Neural progenitor cell (in vitro differentiated cells): ENCODE results near the gene SKOR1. TPM values are rescaled to one million over a fixed set of nuclear protein-coding genes. Genes with fewer than 3 reads are reported as not detected.

Experiments used
- DNase-seq: peaks from one replicate; pipeline ENCODE4 v3.0.0-alpha.2; 2016; ENCODE audit warnings: low spot score
- H2AFZ ChIP-seq: fragments of 200-600 bp; sonication (generic); replicated peaks from 2 replicates; pipeline ENCODE4 v1.6.1; 2016; ENCODE audit warnings: antibody characterized with exemption
- H3F3A ChIP-seq: fragments of 200-600 bp; sonication (generic); 2 replicates; pipeline ENCODE4 v1.6.1; 2016; ENCODE audit warnings: antibody characterized with exemption, low read depth
- H3K27ac ChIP-seq: fragments of 200-600 bp; sonication (generic); 2 replicates; pipeline ENCODE4 v1.5.1; 2016; ENCODE audit warnings: mild to moderate bottlenecking
- H3K27me3 ChIP-seq: fragments of 200-600 bp; sonication (generic); 2 replicates; pipeline ENCODE4 v1.6.1; 2016; ENCODE audit warnings: mild to moderate bottlenecking, moderate library complexity
- H3K36me3 ChIP-seq: fragments of 200-600 bp; sonication (generic); 2 replicates; pipeline ENCODE4 v1.5.1; 2016
- H3K4me1 ChIP-seq: fragments of 200-600 bp; sonication (generic); 2 replicates; pipeline ENCODE4 v1.6.1; 2016; ENCODE audit warnings: mixed run types
- H3K4me2 ChIP-seq: fragments of 200-600 bp; sonication (generic); 2 replicates; pipeline ENCODE4 v1.6.1; 2016
- H3K4me3 ChIP-seq: fragments of 200-600 bp; sonication (generic); 2 replicates; pipeline ENCODE4 v1.5.1; 2016
- H3K79me2 ChIP-seq: fragments of 200-600 bp; sonication (generic); 2 replicates; pipeline ENCODE4 v1.6.1; 2016; ENCODE audit warnings: low read depth
- H3K9ac ChIP-seq: fragments of 200-600 bp; sonication (generic); 2 replicates; pipeline ENCODE4 v1.6.1; 2016
- H3K9me3 ChIP-seq: fragments of 200-600 bp; sonication (generic); 2 replicates; pipeline ENCODE4 v1.5.1; 2016; ENCODE audit warnings: low read depth
- H4K20me1 ChIP-seq: fragments of 200-600 bp; sonication (generic); 2 replicates; pipeline ENCODE4 v1.6.1; 2016; ENCODE audit warnings: low read depth
- H3K27ac Mint-ChIP-seq: 3 replicates; pipeline ENCODE4 v1.8.0; 2021; ENCODE audit warnings: mixed read lengths
- H3K27me3 Mint-ChIP-seq: 2 replicates; pipeline ENCODE4 v1.8.0; 2022; ENCODE audit warnings: low read depth, mild to moderate bottlenecking, inconsistent platforms, moderate library complexity, mixed read lengths; ENCODE audit not compliant: insufficient read depth
- H3K36me3 Mint-ChIP-seq: 3 replicates; pipeline ENCODE4 v1.8.0; 2021; ENCODE audit warnings: mixed read lengths
- H3K4me1 Mint-ChIP-seq: 3 replicates; pipeline ENCODE4 v1.8.0; 2021; ENCODE audit warnings: mixed read lengths
- H3K4me3 Mint-ChIP-seq: 3 replicates; pipeline ENCODE4 v1.8.0; 2021; ENCODE audit warnings: mild to moderate bottlenecking, moderate library complexity, mixed read lengths
- H3K9me3 Mint-ChIP-seq: 3 replicates; pipeline ENCODE4 v1.8.0; 2020; ENCODE audit warnings: mixed read lengths
- EZH2 ChIP-seq: fragments of 200-600 bp; sonication (generic); IDR thresholded peaks from 2 replicates; pipeline ENCODE4 v1.6.1; 2017; ENCODE audit warnings: antibody characterized with exemption, mild to moderate bottlenecking, moderate library complexity
- EZH2phosphoT487 ChIP-seq: fragments of 200-600 bp; sonication (generic); IDR thresholded peaks from 2 replicates; pipeline ENCODE4 v1.6.1; 2017; ENCODE audit warnings: antibody characterized with exemption
- total RNA-seq: library from RNA; depleted of rRNA; stranded (reverse); fragments of >200 nt; gene quantifications from 2 replicates; pipeline ENCODE4 v1.2.3, GENCODE V29; 2015; ENCODE audit warnings: low replicate concordance
- TF ChIP-seq, protein P1 (sequence below): fragments of 200-600 bp; sonication (generic); IDR thresholded peaks from 2 replicates; pipeline ENCODE4 v1.5.1; 2017; ENCODE audit warnings: antibody characterized with exemption, mild to moderate bottlenecking

The SKOR1 gene
- total RNA-seq, 1 donor from 2014 or later = 0.51 TPM

DNA sequence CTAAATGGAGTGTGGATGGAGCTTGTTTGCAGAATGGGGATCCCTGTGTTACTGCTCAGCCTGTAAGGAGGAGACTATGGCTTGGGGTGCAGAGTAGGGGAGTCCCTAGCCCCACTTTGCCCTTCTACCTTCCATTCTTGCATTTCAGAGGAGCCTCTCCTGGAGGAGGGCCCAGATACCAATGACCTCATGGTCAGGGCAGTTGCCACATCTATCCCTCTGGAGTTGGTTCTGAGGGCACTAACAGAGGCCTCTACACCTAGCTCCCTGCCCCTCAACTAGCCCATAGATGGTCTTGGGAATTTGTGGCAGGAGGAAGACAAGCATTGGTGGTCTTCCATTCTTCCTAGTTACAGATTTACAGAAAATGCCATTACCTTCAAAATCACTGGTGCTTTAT, 6.1 kb downstream of the SKOR1 start:
- Mint-ChIP-seq H3K27me3 (peaks cover 75% of the 10 kb centered on the region), H3K36me3 (no peaks in the 10 kb centered on the region), H3K4me1 (peaks cover 34% of the 10 kb centered on the region), H3K4me3 (peak overlapping the region; percentile 10), H3K27ac (no peak overlapping the region), H3K9me3 (peaks cover 4% of the 10 kb centered on the region)
- Histone ChIP-seq H3K79me2 (no peaks in the 10 kb centered on the region), H3K4me2 (no peak overlapping the region), H3K9ac (no peak overlapping the region), H3K27me3 (peaks cover 100% of the 10 kb centered on the region), H3K27ac (no peak overlapping the region), H2AFZ (no peak overlapping the region), H3K9me3 (no peaks in the 10 kb centered on the region), H3K4me1 (peaks cover 56% of the 10 kb centered on the region), H3K4me3 (no peak overlapping the region), H4K20me1 (peaks cover 41% of the 10 kb centered on the region), H3F3A (peaks cover 46% of the 10 kb centered on the region), H3K36me3 (no peaks in the 10 kb centered on the region)
- DNase-seq = no peak
- TF ChIP-seq EZH2 (no peak), EZH2phosphoT487 (no peak)
- TF ChIP-seq, protein P1, sequence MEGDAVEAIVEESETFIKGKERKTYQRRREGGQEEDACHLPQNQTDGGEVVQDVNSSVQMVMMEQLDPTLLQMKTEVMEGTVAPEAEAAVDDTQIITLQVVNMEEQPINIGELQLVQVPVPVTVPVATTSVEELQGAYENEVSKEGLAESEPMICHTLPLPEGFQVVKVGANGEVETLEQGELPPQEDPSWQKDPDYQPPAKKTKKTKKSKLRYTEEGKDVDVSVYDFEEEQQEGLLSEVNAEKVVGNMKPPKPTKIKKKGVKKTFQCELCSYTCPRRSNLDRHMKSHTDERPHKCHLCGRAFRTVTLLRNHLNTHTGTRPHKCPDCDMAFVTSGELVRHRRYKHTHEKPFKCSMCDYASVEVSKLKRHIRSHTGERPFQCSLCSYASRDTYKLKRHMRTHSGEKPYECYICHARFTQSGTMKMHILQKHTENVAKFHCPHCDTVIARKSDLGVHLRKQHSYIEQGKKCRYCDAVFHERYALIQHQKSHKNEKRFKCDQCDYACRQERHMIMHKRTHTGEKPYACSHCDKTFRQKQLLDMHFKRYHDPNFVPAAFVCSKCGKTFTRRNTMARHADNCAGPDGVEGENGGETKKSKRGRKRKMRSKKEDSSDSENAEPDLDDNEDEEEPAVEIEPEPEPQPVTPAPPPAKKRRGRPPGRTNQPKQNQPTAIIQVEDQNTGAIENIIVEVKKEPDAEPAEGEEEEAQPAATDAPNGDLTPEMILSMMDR = no peak

DNA sequence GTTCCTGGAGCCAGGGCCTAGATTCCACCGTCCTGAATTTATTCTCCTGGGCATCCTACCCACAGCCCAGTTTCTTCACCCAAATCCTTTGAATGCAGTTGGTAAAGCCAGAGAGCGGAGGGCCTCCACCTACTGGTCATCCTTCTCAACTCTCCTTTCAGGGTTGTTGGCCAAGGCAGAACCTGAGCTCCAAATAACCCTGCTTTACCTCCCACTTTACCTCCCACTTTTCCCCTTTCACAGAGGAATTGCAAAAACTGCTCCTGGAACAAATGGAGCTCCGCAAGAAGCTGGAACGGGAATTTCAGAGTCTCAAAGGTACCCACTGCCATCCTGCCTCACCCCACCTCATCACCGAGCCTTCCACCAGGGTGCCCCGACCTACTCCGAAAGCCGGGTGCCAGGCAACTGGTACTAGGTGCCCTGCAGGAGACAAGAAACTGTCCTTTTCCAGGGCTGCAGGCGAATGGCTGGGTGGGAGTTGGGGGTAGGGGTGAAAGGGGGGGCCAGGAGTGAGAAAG, 6.8 kb downstream of the SKOR1 start:
- H3K4me3 ChIP-seq = peak overlapping the region; percentile 56
- DNase-seq = peak; percentile 72
- peaks cover 4% of the 10 kb centered on the region for H3K9me3 Mint-ChIP-seq

DNA sequence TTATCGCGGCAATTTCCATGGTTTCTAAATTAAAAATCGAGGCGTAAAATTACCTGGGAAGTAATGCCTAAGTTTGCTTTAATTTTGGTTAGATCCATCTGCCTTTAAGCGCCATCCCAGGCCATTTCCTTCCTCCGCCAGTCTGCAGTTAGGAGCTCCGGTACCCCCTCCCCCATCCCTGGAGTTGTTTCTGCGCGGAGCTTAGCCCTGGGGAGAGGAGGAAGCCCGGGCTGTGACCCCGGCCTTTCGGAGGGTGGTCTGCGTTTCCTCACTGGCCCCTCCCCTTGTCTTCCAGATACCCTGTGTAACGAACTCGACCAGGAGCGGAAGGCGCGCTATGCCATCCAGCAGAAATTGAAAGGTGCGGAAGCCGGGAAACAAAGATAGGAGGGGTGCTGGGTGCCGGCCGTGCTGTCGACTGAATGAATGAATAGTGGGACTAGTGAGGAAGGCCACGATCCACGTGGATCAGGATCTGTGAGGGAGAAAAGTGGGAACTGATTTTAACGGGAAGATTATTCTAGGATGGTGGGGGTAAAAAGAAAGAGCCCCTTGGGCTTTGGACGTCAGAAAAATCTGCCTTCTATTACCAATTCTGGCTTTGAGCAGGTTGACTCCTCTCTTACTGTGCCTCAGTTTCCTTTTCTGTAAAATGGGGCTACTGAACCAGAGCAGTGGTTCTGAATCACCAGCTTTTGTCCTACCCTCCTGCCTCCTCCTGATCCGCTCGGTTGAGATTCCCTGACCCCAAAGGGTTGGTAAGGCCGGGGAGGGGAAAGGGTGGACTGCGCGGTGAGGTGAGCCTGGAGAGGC, 7.8 kb downstream of the SKOR1 start:
- Histone ChIP-seq H2AFZ (no peak overlapping the region), H3K4me3 (peak overlapping the region; percentile 56), H3K27me3 (peaks cover 99% of the 10 kb centered on the region), H3K79me2 (no peaks in the 10 kb centered on the region), H3K4me2 (peak overlapping the region; percentile 82), H3F3A (peaks cover 62% of the 10 kb centered on the region), H3K4me1 (peaks cover 59% of the 10 kb centered on the region), H4K20me1 (peaks cover 25% of the 10 kb centered on the region), H3K9ac (no peak overlapping the region), H3K9me3 (no peaks in the 10 kb centered on the region), H3K36me3 (no peaks in the 10 kb centered on the region), H3K27ac (no peak overlapping the region)
- peaks cover 82% of the 10 kb centered on the region for H3K27me3 Mint-ChIP-seq
- H3K4me3 Mint-ChIP-seq = peak overlapping the region; percentile 79
- H3K9me3 Mint-ChIP-seq = peaks cover 4% of the 10 kb centered on the region
- peaks cover 42% of the 10 kb centered on the region for H3K4me1 Mint-ChIP-seq
- TF ChIP-seq EZH2 = no peak
- no peak for TF ChIP-seq EZH2phosphoT487
- TF ChIP-seq, protein P1 = no peak
- H3K27ac Mint-ChIP-seq = no peak overlapping the region
- no peaks in the 10 kb centered on the region for H3K36me3 Mint-ChIP-seq
- DNase-seq = peak; percentile 86

More for the DNA sequence above, 6.8 kb downstream of the SKOR1 start:
- no peak overlapping the region for H3K9ac ChIP-seq
- H3K4me2 ChIP-seq = peak overlapping the region; percentile 82
- H3K4me1 ChIP-seq = peaks cover 60% of the 10 kb centered on the region
- no peaks in the 10 kb centered on the region for H3K36me3 ChIP-seq
- Mint-ChIP-seq H3K36me3 (no peaks in the 10 kb centered on the region), H3K27me3 (peaks cover 76% of the 10 kb centered on the region), H3K4me1 (peaks cover 35% of the 10 kb centered on the region), H3K27ac (no peak overlapping the region), H3K4me3 (no peak overlapping the region)
- H3K79me2 ChIP-seq = no peaks in the 10 kb centered on the region
- H3K27me3 ChIP-seq = peaks cover 99% of the 10 kb centered on the region
- H3F3A ChIP-seq = peaks cover 52% of the 10 kb centered on the region
- no peaks in the 10 kb centered on the region for H3K9me3 ChIP-seq
- H2AFZ ChIP-seq = no peak overlapping the region
- TF ChIP-seq EZH2phosphoT487 (no peak), EZH2 (no peak)
- TF ChIP-seq, protein P1 = peak; percentile 54
- H4K20me1 ChIP-seq = peaks cover 33% of the 10 kb centered on the region
- no peak overlapping the region for H3K27ac ChIP-seq
